CD4-positive, alpha-beta T cell treated with Interleukin-6 for 4 hours (primary cell): Measurements from ENCODE around the gene GRM1.

ENCODE experiments used
- DNase-seq: peaks from one replicate; pipeline ENCODE4 v3.0.0-alpha.2; 2020; ENCODE audit warnings: mixed read lengths

The GRM1 gene

DNA sequence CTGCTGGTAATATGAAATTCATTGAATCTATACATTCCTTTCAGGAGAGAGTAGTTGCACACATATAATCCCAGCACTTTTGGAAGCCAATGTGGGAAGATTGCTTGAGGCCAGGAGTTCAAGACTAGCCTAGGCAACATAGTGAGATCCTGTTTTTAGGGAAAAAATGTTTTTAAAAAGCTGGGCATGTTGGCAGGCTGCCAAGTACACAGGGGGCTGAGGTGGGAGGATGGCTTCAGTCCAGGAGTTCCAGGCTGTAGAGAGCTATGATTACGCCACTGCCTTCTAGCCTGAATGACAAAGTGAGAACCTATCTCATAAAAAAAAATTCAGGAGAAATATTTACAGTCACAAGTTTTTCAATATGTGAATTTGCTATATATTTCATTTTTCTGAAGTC is 71.9 kb downstream of the GRM1 start:
- no peak for DNase-seq

DNA sequence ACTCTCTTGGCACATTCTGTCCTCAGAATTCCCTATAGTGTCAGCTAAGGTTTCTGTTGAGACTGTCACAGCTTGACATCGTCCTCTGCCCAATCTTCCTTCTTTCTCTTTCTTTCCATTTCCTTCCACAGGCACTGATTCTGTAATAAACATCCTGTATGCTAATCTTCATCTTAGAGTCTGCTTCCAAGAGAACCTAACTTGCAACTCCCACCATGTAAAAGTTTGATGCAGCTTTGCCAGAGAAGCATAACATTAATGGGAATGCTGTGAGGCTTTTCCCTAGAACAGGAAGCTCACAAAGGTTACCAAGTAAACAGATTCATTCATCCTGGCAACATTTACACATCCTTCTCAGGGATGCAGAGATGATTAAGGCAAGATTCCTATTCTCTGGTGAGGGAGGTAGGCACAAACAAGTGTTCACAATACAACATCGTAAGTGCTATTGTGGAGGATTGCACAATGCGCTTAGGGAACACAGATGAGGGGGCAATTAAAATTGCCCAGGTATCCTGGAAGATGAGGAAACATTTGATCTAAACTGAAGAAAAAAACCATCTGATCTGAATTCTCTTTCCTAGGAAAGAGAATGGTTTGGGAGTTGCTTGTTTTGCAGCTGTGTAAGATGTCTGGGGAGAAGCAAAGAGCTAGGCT is 74.7 kb downstream of the GRM1 start:
- no peak for DNase-seq

GRCh38 chr6:146106532-146106931 is 77.7 kb downstream of the GRM1 start:
- DNase-seq, result no peak

DNA sequence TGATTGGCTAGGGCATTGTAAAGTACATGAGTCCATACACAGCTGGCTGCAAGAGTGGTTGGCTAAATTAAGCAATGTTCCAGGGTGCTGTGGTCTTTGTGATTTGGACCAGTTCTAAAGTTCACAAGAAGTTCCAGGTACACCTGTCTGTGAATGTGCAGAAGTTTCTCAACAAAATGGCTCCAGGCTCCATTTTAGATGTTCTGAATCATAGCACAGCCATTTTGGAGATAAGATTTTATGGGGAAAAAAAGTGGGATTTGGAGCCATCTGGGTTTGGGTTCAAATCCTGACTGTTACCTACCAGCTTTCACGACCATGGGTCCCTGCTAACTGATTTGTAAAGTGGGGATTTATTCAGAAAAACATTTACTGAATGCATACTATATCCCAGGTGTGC is 82.1 kb downstream of the GRM1 start:
- DNase-seq, result no peak

DNA sequence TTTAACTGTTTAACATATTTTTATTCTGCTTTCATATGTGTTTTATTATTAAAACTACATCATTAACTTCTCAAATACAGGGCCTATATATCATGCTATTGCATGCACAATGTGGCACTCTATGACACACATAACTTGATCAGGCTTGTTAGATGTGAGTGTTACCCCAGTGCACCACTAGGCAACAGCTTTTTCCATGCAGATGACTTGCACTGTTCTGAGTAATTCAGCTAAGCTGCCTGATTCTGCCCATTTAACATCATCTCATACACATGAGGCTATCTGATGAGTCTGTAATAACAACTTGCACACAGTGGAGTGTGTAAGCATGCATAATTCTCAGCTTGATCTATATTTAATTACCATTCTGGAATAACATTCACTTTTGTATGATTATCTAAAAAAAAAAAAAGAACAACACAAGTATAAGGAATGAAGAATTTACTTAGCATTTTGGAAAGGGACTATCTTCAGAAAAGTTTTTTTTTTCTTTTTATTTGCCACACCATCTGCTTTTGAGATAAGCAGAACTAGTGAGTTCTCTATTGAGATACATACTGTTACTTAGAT is 83.1 kb downstream of the GRM1 start:
- no peak for DNase-seq

DNA sequence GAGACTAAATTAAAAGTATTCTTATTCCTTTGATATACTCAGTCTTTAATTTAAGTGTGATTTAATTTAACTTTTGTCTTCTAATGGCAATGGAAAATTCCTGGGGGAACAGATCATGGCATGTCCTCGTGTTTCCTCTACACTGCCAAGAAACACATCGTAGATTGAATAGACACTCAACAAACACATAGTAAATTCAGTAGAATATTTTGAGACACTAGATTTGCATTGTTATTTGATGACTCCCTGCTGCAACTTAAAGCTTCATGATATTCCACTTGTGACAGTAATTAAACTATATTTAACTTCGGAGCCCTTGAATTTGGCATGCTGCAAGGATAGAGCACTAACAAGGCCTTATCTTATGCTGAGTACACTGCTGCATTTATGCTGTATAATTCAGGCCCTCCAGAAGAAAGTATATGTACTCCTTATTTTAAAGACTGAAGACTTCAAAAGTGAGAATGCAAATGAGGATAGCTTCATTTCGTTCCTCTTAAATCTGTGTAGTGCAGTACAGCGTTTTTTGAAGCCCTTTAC is 84.3 kb downstream of the GRM1 start:
- no peak for DNase-seq

DNA sequence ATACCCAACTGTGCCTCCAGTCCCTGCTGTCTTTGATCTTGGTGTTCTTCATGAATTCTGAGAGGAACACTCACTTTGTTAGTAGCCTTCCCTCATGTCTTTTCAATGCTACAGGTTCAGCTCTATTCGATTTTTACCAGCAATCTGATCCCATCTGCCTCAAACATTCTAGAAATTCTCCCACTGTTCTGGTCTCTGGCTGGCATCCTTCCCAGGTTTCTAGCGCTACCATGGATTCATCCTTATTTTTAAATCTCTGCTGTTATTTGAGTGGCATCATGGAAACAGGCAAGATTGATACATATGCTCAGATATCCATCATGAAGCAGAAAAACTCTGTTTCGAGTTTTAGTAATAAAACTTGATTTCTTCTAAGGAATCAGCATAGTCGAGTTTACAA is 94.8 kb downstream of the GRM1 start:
- no peak for DNase-seq

DNA sequence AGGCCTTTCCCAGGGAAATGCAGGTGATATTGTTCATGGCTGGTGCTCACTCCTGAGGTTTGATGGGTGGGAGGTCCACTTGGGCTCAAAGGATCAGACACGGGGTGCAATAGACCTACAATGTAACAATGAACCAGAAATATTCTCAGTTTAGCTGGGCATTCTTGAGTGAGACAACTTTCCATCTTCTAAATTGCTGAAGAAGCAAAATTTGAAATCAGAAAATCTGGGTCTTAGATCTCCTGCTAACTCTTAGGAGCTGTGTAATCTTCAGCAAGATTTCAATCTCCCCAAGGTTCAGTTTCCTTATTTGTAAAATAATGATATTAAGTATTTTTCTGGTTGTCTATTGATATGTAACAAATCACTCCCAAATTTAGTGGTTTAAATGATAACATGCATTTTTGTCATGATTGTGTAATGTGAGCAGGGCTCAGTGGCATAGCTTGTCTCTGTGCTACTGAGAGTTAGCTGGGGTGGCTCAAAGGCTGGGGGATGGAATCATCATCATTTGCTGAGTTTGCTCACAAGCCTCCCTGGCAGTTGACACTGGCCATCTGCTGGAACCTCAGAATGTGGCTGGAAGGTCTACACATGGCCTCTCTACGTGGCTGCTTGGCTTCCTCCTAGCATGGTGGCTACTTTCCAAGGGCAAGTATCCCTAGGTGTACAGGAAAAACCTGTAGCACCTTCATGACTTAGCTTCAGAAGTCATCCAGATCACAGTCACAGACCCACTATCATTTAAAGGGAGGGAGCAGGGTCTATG is 98.8 kb downstream of the GRM1 start:
- no peak for DNase-seq

DNA sequence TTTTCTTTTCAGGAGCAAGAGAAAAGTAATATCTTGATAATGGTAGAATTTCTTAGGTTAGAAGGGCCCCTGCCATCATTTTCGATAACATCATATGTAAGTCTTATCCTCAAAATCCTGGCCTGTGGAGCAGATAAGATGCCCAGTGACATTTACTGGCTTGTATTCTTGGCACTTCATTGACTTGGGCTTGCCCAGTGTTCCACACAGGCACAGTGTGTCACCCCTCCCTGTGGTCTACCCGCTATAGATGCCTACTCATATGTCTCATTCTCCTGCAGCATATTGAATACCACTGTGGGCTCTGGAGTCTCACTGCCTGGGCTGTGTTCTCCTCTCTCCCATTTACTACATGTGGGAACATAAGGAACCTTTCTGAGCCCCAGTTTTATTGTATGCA is 105.0 kb downstream of the GRM1 start:
- no peak for DNase-seq

GRCh38 chr6:146135167-146135566 is 106.3 kb downstream of the GRM1 start:
- DNase-seq, result no peak

DNA sequence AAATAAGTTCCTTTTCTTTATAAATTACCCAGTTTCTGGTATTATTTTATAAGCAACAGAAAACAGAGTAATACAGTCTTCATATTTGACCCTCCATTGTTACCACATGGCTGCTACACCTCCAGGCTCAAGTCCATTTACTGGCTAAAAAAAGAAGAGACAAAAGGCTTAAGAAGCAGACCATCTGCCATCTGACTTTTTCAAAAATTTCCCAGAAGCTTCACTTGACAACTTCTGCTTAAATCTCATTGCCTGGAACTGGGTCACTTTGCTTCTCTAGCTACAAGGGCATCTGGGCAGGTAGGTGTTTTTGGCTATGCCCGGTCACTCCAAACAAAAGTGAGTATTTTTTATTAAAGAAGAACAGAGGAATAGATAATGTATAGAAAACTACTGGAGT is 118.0 kb downstream of the GRM1 start:
- no peak for DNase-seq

DNA sequence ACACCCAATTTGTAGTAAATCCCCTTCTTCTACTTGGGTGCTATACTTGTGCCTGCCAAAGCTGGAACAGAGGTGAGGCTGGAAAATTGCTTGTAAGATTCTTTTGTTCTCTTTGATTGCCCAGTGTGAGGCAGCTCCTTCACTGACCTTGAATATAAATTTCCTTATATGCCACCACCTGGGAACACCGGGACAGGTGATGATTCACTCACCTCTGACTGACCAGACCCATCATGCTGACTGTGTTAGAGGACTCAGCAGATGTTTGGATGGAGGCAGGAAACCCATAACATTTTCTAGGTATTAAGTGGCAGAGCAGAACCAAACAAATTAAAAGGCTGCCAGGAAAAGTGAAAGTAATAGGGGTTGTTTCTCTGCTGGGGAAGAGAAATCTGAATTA is 120.9 kb downstream of the GRM1 start:
- no peak for DNase-seq

- DNase-seq, result no peak
These were observed 124.3 kb downstream of the GRM1 start for GRCh38 chr6:146153040-146153758.

DNA sequence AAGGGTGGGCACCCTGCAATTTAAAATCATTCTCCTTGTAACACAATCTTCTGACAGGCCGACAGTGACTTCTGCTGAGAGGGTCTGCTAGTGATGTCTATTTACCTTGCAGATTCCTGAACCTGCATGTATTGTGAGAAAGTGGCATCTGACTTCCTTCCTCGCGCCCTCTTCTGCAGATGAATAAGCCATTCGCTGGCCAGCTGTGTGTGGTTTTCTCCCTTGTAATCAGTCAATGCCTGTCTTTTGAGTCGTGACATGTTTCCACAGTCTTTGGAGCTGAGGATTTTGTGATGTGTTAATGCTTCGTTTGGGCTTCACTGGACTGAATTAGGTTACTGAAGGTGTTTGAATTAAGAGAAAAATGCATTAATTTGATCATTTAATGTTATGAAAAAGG is 125.3 kb downstream of the GRM1 start:
- no peak for DNase-seq

- no peak for DNase-seq
These were observed 132.8 kb downstream of the GRM1 start for GRCh38 chr6:146161664-146162063.

- no peak for DNase-seq
These were observed 141.0 kb downstream of the GRM1 start for GRCh38 chr6:146169872-146170271.

GRCh38 chr6:146177785-146178184 is 148.9 kb downstream of the GRM1 start:
- no peak for DNase-seq

GRCh38 chr6:146183831-146184230 is 155.0 kb downstream of the GRM1 start:
- DNase-seq, result no peak

DNA sequence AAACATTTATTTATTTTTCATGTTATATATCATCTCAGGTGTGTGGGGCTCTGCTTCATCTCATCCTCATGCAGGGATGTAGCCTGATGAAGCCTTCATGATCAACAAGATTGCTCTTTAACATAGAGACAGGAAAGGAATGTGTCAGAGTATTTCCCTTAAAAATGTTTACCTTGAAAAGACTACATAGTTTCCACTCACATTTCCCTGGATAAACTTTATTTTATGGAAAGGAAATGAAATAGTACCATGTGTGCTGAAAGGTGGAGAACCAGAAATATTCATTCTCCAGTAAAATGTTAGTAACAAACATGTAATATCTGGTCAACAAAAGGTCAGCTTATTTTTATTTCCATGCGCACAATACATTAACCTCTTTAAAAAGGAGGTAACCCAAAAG is 155.8 kb downstream of the GRM1 start:
- no peak for DNase-seq

DNA sequence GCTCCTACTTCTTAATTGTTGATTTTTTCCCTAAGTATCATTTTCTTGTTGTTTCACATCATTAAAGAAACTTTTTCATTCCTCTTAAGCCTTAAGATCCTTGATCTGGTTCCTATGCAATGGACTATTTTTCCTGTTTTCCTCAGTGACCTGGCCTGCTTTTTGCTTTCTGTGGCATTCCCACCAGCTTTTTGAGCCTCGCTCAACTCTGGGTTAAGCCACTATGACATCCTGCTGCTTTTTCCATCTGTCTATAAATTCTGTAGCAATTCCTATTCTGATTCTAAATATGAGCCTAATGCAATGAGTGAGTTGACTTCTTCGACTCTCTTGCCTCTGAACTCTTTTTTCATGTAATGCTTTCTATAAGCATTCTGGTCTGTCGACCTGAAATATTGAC is 160.3 kb downstream of the GRM1 start:
- no peak for DNase-seq

DNA sequence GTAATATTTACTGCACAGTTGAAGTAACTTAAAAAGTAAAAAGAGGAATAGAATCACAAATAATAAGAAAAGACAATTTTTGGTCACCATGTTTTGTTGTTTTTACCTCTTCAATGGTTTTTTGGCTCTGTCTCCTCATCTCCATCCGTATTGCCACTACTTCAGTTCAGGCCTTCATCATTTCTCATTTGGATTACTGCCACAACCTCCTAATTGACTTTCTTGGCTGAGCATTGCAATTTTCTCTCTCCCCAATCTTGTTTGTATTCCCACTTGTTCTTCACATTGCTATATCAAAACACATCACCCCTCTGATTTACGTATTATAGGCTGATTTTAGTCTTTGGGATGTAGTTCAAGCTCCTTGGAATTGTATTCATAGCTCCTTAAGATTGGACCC is 161.7 kb downstream of the GRM1 start:
- DNase-seq, result no peak

- DNase-seq, result no peak
These were observed 162.3 kb downstream of the GRM1 start for GRCh38 chr6:146191166-146191565.

- no peak for DNase-seq
These were observed 162.8 kb downstream of the GRM1 start for GRCh38 chr6:146191612-146192011.

DNA sequence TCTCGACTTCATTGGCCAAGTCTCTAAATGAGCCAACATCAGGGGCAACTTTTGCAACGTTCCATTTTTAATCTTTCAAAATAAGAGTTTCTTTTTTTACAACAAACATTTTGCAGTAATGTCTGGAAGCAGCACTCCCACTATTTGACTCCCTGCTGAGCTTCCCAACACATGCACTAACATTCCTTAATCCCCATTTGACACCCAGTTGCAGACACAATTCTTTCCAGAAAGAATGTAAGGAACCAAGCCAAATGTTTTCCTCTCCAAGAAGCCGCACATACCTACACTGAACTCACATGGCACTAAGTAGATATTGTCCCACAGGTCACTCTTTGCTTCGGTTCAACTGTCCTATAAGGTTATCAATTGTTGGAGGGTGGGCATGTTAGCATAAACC is 165.6 kb downstream of the GRM1 start:
- DNase-seq, result no peak
